Parathyroid adenoma (tissue), 2 donors: ENCODE measurements around the gene CCDC107.
"Not testable (repeated sequence)": the region's sequence is repeated elsewhere in the genome, so short reads cannot be mapped to it uniquely, and the experiment has no call there.

ENCODE experiments used
- H2AFZ ChIP-seq: fragments of 300-600 bp; sonication (generic); one replicate; pipeline ENCODE4 v1.7.0; 2017; ENCODE audit warnings: antibody characterized with exemption, mild to moderate bottlenecking
- H3K27ac ChIP-seq: fragments of 300-600 bp; sonication (generic); one replicate; pipeline ENCODE4 v1.7.0; 2017
- H3K27me3 ChIP-seq: fragments of 300-600 bp; sonication (generic); one replicate; pipeline ENCODE4 v1.7.0; 2017; ENCODE audit warnings: low read length; ENCODE audit not compliant: control insufficient read depth, insufficient read depth
- H3K36me3 ChIP-seq: fragments of 300-600 bp; sonication (generic); one replicate; pipeline ENCODE4 v1.7.0; 2017; ENCODE audit warnings: low read length; ENCODE audit not compliant: control insufficient read depth, insufficient read depth
- H3K4me1 ChIP-seq: fragments of 300-600 bp; sonication (generic); one replicate; pipeline ENCODE4 v1.7.0; 2017; ENCODE audit warnings: control low read depth
- H3K4me2 ChIP-seq: fragments of 300-600 bp; sonication (generic); one replicate; pipeline ENCODE4 v1.7.0; 2017; ENCODE audit warnings: low read length
- H3K4me3 ChIP-seq: fragments of 300-600 bp; sonication (generic); one replicate; pipeline ENCODE4 v1.7.0; 2017; ENCODE audit warnings: low read depth, low read length
- H3K79me2 ChIP-seq: fragments of 300-600 bp; sonication (generic); one replicate; pipeline ENCODE4 v1.7.0; 2017; ENCODE audit warnings: control low read depth
- H3K9ac ChIP-seq: fragments of 300-600 bp; sonication (generic); one replicate; pipeline ENCODE4 v1.7.0; 2017; ENCODE audit warnings: mild to moderate bottlenecking
- H3K9me3 ChIP-seq: fragments of 300-600 bp; sonication (generic); one replicate; pipeline ENCODE4 v1.7.0; 2017; ENCODE audit warnings: low read length; ENCODE audit not compliant: control insufficient read depth
- TF ChIP-seq, protein P1 (sequence below): fragments of 300-600 bp; sonication (generic); IDR thresholded peaks from one replicate; pipeline ENCODE4 v1.7.0; 2017; ENCODE audit warnings: antibody characterized with exemption, mild to moderate bottlenecking
- donor health status: primary hyperparathyroidism.

Gene CCDC107

DNA sequence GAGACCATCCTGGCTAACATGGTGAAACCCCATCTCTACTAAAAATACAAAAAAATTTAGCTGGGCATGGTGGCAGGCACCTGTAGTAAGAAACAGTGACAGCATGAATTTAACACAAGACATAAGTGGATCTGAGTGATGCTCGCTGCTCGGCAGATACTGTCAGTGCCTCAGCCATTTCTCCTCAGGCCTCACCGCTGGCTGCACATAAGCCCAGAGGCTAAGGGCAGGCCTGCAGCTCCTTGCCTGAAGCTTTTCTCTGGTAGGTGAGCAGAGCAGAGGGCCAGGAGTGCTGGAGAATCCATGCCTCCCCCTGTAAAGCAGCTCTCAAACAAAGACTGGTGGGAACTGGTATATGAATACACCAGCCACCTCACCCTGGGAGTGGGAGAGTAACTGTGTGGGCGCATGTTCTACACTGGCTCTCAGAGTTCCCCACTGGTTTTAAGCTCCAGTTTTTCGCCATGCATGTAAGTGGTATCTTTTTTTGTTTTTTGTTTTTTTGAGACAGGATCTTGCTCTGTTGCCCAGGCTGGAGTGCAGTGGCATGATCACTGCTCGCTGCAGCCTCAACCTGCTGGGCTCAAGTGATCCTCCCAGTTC lies 29.6 kb upstream of the CCDC107 start:
- TF ChIP-seq, protein P1, sequence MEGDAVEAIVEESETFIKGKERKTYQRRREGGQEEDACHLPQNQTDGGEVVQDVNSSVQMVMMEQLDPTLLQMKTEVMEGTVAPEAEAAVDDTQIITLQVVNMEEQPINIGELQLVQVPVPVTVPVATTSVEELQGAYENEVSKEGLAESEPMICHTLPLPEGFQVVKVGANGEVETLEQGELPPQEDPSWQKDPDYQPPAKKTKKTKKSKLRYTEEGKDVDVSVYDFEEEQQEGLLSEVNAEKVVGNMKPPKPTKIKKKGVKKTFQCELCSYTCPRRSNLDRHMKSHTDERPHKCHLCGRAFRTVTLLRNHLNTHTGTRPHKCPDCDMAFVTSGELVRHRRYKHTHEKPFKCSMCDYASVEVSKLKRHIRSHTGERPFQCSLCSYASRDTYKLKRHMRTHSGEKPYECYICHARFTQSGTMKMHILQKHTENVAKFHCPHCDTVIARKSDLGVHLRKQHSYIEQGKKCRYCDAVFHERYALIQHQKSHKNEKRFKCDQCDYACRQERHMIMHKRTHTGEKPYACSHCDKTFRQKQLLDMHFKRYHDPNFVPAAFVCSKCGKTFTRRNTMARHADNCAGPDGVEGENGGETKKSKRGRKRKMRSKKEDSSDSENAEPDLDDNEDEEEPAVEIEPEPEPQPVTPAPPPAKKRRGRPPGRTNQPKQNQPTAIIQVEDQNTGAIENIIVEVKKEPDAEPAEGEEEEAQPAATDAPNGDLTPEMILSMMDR = no peak
- no peak overlapping the region for H2AFZ ChIP-seq
- H3K4me2 ChIP-seq = no peak overlapping the region
- H3K4me1 ChIP-seq = no peaks in the 10 kb centered on the region
- no peak overlapping the region for H3K9ac ChIP-seq
- no peaks in the 10 kb centered on the region for H3K9me3 ChIP-seq
- no peak overlapping the region for H3K4me3 ChIP-seq
- no peaks in the 10 kb centered on the region for H3K79me2 ChIP-seq
- no peak overlapping the region for H3K27ac ChIP-seq
- no peaks in the 10 kb centered on the region for H3K36me3 ChIP-seq
- H3K27me3 ChIP-seq = no peaks in the 10 kb centered on the region

- Histone ChIP-seq H3K9me3 (no peaks in the 10 kb centered on the region), H3K27ac (no peak overlapping the region), H3K4me1 (no peaks in the 10 kb centered on the region), H3K4me2 (no peak overlapping the region), H3K9ac (no peak overlapping the region), H3K4me3 (no peak overlapping the region), H3K27me3 (no peaks in the 10 kb centered on the region), H3K36me3 (no peaks in the 10 kb centered on the region), H3K79me2 (no peaks in the 10 kb centered on the region), H2AFZ (no peak overlapping the region)
- TF ChIP-seq, protein P1 = no peak
These were observed 28.5 kb upstream of the CCDC107 start for GRCh38 chr9:35629597-35629996.

DNA sequence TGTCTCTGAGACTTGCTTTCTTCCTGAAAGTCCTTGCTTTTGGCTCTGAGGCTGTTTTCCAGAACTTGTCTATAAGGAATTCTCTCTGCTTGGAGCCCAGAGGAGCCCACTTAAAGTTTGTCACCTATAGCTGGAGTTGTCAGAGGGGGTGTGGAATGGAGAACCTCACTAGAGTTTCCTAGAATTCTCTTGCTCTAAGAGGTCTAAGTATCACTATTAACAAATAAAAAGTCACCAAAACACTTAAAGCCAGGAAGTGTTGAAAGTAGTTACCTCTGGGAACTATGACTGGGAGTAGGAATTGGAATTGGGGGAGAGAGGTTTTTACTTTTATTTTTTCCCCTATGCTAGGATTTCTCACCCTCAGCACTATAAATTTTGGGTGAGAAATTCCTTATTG lies 22.4 kb upstream of the CCDC107 start:
- H3K27me3 ChIP-seq = no peaks in the 10 kb centered on the region
- TF ChIP-seq, protein P1 = no peak
- H3K9me3 ChIP-seq = no peaks in the 10 kb centered on the region
- no peak overlapping the region for H3K4me2 ChIP-seq
- H3K79me2 ChIP-seq = no peaks in the 10 kb centered on the region
- no peaks in the 10 kb centered on the region for H3K36me3 ChIP-seq
- H3K27ac ChIP-seq = no peak overlapping the region
- H3K9ac ChIP-seq = no peak overlapping the region
- no peak overlapping the region for H3K4me3 ChIP-seq
- no peak overlapping the region for H2AFZ ChIP-seq
- no peaks in the 10 kb centered on the region for H3K4me1 ChIP-seq

GRCh38 chr9:35636135-35636876 lies 21.8 kb upstream of the CCDC107 start:
- H3K27ac ChIP-seq = no peak overlapping the region
- H3K9ac ChIP-seq = no peak overlapping the region
- no peaks in the 10 kb centered on the region for H3K36me3 ChIP-seq
- no peak overlapping the region for H2AFZ ChIP-seq
- H3K4me2 ChIP-seq = no peak overlapping the region
- no peak overlapping the region for H3K4me3 ChIP-seq
- H3K4me1 ChIP-seq = no peaks in the 10 kb centered on the region
- TF ChIP-seq, protein P1 = no peak
- H3K79me2 ChIP-seq = no peaks in the 10 kb centered on the region
- no peaks in the 10 kb centered on the region for H3K9me3 ChIP-seq
- H3K27me3 ChIP-seq = no peaks in the 10 kb centered on the region

DNA sequence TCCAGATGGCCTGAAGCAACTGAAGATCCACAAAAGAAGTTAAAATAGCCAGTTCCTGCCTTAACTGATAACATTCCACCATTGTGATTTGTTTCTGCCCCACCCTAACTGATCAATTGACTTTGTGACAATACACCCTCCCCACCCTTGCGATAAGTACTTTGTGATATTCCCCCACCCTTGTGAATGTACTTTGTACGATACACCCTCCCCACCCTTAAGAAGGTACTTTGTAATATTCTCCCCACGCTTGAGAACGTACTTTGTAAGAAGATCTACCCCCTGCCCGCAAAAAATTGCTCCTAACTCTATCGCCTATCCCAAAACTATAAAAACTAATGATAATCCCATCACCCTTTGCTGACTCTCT lies 21.2 kb upstream of the CCDC107 start:
- not testable (repeated sequence) for H3K9ac ChIP-seq, H3K9me3 ChIP-seq, H2AFZ ChIP-seq, H3K4me1 ChIP-seq, H3K79me2 ChIP-seq, H3K27ac ChIP-seq, H3K27me3 ChIP-seq, H3K36me3 ChIP-seq, H3K4me3 ChIP-seq, H3K4me2 ChIP-seq

DNA sequence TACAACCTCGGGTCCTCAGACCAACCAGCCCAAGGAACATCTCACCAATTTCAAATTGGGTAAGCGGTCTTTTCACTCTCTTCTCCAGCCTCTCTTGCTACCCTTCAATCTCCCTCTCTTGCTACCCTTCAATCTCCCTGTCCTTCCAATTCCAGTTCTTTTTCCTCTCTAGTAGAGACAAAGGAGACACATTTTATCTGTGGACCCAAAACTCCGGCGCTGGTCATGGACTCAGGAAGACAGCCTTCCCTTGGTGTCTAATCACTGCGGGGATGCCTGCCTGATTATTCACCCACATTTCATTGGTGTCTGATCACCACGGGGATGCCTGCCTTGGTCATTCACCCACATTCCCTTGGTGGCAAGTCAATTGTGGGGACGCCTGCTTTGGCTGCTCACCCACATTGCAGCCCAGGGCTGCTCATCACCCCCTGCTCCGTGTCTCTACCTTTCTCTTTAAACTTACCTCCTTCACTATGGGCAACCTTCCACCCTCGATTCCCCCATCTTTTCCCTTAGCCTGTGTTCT lies 20.6 kb upstream of the CCDC107 start:
- H3K4me3 ChIP-seq, H3K27ac ChIP-seq, H3K9ac ChIP-seq, H3K4me1 ChIP-seq, H2AFZ ChIP-seq, H3K4me2 ChIP-seq, H3K79me2 ChIP-seq, H3K27me3 ChIP-seq, H3K36me3 ChIP-seq, H3K9me3 ChIP-seq: not testable (repeated sequence)

DNA sequence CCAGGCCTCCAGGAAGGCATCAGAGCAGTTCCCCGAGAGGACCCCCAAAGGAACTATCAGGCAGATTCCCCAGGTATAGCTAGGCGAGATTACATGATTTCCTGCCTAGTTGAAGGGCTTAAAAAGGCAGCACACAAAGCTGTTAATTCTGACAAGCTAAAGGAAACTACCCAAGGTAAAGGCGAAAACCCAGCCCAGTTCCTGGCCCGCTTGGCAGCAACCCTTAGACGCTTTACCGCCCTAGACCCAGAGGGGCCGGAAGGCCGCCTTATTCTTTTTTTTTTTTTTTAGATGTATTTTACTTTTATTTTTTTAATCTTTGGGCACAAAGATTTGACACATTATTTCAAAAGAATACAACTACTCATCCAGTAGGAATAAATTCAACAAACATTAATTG lies 19.3 kb upstream of the CCDC107 start:
- H3K27me3 ChIP-seq, H3K36me3 ChIP-seq, H3K9ac ChIP-seq, H3K27ac ChIP-seq, H3K4me3 ChIP-seq, H3K9me3 ChIP-seq, H3K79me2 ChIP-seq, H3K4me1 ChIP-seq, H2AFZ ChIP-seq, H3K4me2 ChIP-seq: not testable (repeated sequence)
